Fibroblast of pulmonary artery (primary cell): ENCODE data around the gene TCHHL1.

ENCODE experiments used
- DNase-seq: peaks from one replicate; pipeline ENCODE4 v3.0.0-alpha.2; 2010; ENCODE audit warnings: low read depth
- H3K4me3 ChIP-seq: replicated peaks from 2 replicates; pipeline ENCODE4 v1.5.1; 2011; ENCODE audit warnings: low read depth, mild to moderate bottlenecking, control low read depth, low read length, moderate library complexity
- CTCF ChIP-seq: IDR thresholded peaks from 2 replicates; pipeline ENCODE4 v1.5.1; 2011; ENCODE audit warnings: mild to moderate bottlenecking, control low read depth, low read length, inconsistent platforms; ENCODE audit errors: missing control alignments

The TCHHL1 gene

GRCh38 chr1:152115344-152115743 is 26.5 kb upstream of the TCHHL1 start, which contains the start of gene TCHH:
TSS of gene TCHH (minus strand) at chr1:152115444. CDS start at chr1:152114080, 1,364 bp downstream.
- no peak for TF ChIP-seq CTCF
- no peak within 1 kb of the TSS for H3K4me3 ChIP-seq
- DNase-seq = no peak

- TF ChIP-seq CTCF = no peak
- H3K4me3 ChIP-seq = no peak overlapping the region
- no peak for DNase-seq
These were observed 24.1 kb upstream of the TCHHL1 start for GRCh38 chr1:152112885-152113432.

- peak; percentile 18 for DNase-seq
- peak overlapping the region; percentile 21 for H3K4me3 ChIP-seq
- TF ChIP-seq CTCF = no peak
These were observed 23.4 kb upstream of the TCHHL1 start for GRCh38 chr1:152112101-152112884.

GRCh38 chr1:152111515-152111968 is 22.7 kb upstream of the TCHHL1 start:
- peak overlapping the region; percentile 50 for H3K4me3 ChIP-seq
- no peak for TF ChIP-seq CTCF
- DNase-seq = peak; percentile 38

- peak; percentile 48 for DNase-seq
- peak overlapping the region; percentile 50 for H3K4me3 ChIP-seq
- TF ChIP-seq CTCF = no peak
These were observed 22.1 kb upstream of the TCHHL1 start for GRCh38 chr1:152110860-152111514.

GRCh38 chr1:152110365-152110859 is 21.5 kb upstream of the TCHHL1 start:
- H3K4me3 ChIP-seq = peak overlapping the region; percentile 50
- no peak for TF ChIP-seq CTCF
- peak; percentile 53 for DNase-seq
